H9 (cell line): ENCODE data around the gene PLCL1. TPM values are rescaled to one million over a fixed set of nuclear protein-coding genes. Genes with fewer than 3 reads are reported as not detected.

Experiments used
- DNase-seq: peaks from one replicate; pipeline ENCODE4 v3.0.0-alpha.2; 2017
- H2AFZ ChIP-seq: one replicate; pipeline ENCODE4 v1.6.1; 2013; ENCODE audit warnings: mild to moderate bottlenecking, low read length, control low read depth, moderate library complexity
- H2AK5ac ChIP-seq: 2 replicates; pipeline ENCODE4 v1.6.1; 2013; ENCODE audit warnings: low read length, control low read depth, mixed read lengths; ENCODE audit not compliant: insufficient read length
- H2BK120ac ChIP-seq: one replicate; pipeline ENCODE4 v1.6.1; 2013; ENCODE audit warnings: low read depth, mild to moderate bottlenecking, low read length, control low read depth, inconsistent platforms; ENCODE audit not compliant: poor library complexity, severe bottlenecking
- H2BK12ac ChIP-seq: 2 replicates; pipeline ENCODE4 v1.6.1; 2013; ENCODE audit warnings: low read length, control low read depth, mixed read lengths, low read depth; ENCODE audit not compliant: insufficient read length
- H2BK15ac ChIP-seq: 2 replicates; pipeline ENCODE4 v1.6.1; 2013; ENCODE audit warnings: low read depth, low read length, control low read depth
- H2BK20ac ChIP-seq: one replicate; pipeline ENCODE4 v1.6.1; 2013; ENCODE audit warnings: low read depth, mild to moderate bottlenecking, low read length, control low read depth, inconsistent platforms; ENCODE audit not compliant: poor library complexity, severe bottlenecking
- H2BK5ac ChIP-seq: 2 replicates; pipeline ENCODE4 v1.6.1; 2013; ENCODE audit warnings: low read length, control low read depth, mixed read lengths; ENCODE audit not compliant: insufficient read length
- H3K14ac ChIP-seq: 2 replicates; pipeline ENCODE4 v1.6.1; 2013; ENCODE audit warnings: low read length, control low read depth; ENCODE audit not compliant: insufficient read depth
- H3K18ac ChIP-seq: 2 replicates; pipeline ENCODE4 v1.6.1; 2013; ENCODE audit warnings: low read depth, mild to moderate bottlenecking, mixed read lengths, low read length, control low read depth; ENCODE audit not compliant: insufficient read length
- H3K23ac ChIP-seq: 2 replicates; pipeline ENCODE4 v1.6.1; 2013; ENCODE audit warnings: low read length, control low read depth, mixed read lengths, low read depth; ENCODE audit not compliant: insufficient read length
- H3K23me2 ChIP-seq: 2 replicates; pipeline ENCODE4 v1.6.1; 2013; ENCODE audit warnings: low read depth, mild to moderate bottlenecking, mixed read lengths, low read length, control low read depth; ENCODE audit not compliant: insufficient read length, poor library complexity, severe bottlenecking
- H3K27ac ChIP-seq: 2 replicates; pipeline ENCODE4 v1.5.1; 2013; ENCODE audit warnings: low read length, control low read depth, mixed read lengths, low read depth; ENCODE audit not compliant: insufficient read length
- H3K27me3 ChIP-seq: 2 replicates; pipeline ENCODE4 v1.6.1; 2013; ENCODE audit warnings: low read length, control low read depth, inconsistent platforms; ENCODE audit not compliant: insufficient read depth
- H3K4ac ChIP-seq: 2 replicates; pipeline ENCODE4 v1.6.1; 2013; ENCODE audit warnings: low read depth, mild to moderate bottlenecking, control low read depth, inconsistent platforms, low read length, moderate library complexity
- H3K4me1 ChIP-seq: 2 replicates; pipeline ENCODE4 v1.6.1; 2013; ENCODE audit warnings: low read length, control low read depth, inconsistent platforms; ENCODE audit not compliant: insufficient read depth
- H3K4me2 ChIP-seq: 2 replicates; pipeline ENCODE4 v1.6.1; 2013; ENCODE audit warnings: low read length, control low read depth, mixed read lengths; ENCODE audit not compliant: insufficient read length, insufficient read depth
- H3K56ac ChIP-seq: 2 replicates; pipeline ENCODE4 v1.6.1; 2013; ENCODE audit warnings: low read depth, mild to moderate bottlenecking, mixed read lengths, low read length, control low read depth; ENCODE audit not compliant: insufficient read length
- H3K79me1 ChIP-seq: 2 replicates; pipeline ENCODE4 v1.6.1; 2013; ENCODE audit warnings: low read depth, mild to moderate bottlenecking, moderate library complexity, low read length, control low read depth, inconsistent platforms; ENCODE audit not compliant: insufficient read depth, poor library complexity, severe bottlenecking
- H3K79me2 ChIP-seq: 2 replicates; pipeline ENCODE4 v1.6.1; 2013; ENCODE audit warnings: low read length, control low read depth, inconsistent platforms; ENCODE audit not compliant: insufficient read depth
- H3K9ac ChIP-seq: 2 replicates; pipeline ENCODE4 v1.6.1; 2013; ENCODE audit warnings: low read length, control low read depth, mixed read lengths; ENCODE audit not compliant: insufficient read length; ENCODE audit errors: extremely low read depth
- H3K9me3 ChIP-seq: one replicate; pipeline ENCODE4 v1.6.1; 2013; ENCODE audit warnings: low read depth, low read length, inconsistent platforms; ENCODE audit not compliant: control insufficient read depth
- H3T11ph ChIP-seq: one replicate; pipeline ENCODE4 v1.6.1; 2013; ENCODE audit warnings: mild to moderate bottlenecking, low read length, control low read depth, inconsistent platforms
- H4K20me1 ChIP-seq: one replicate; pipeline ENCODE4 v1.6.1; 2013; ENCODE audit not compliant: control insufficient read depth, insufficient read length, insufficient read depth
- H4K5ac ChIP-seq: 2 replicates; pipeline ENCODE4 v1.6.1; 2013; ENCODE audit warnings: low read depth, mild to moderate bottlenecking, mixed read lengths, low read length, control low read depth; ENCODE audit not compliant: insufficient read length
- H4K8ac ChIP-seq: replicated peaks from 2 replicates; pipeline ENCODE4 v1.6.1; 2013; ENCODE audit warnings: low read length, control low read depth, mixed read lengths, low read depth; ENCODE audit not compliant: insufficient read length
- H4K91ac ChIP-seq: 2 replicates; pipeline ENCODE4 v1.6.1; 2013; ENCODE audit warnings: low read depth, mild to moderate bottlenecking, moderate library complexity, mixed read lengths, low read length, control low read depth; ENCODE audit not compliant: insufficient read length
- H3K27ac Mint-ChIP-seq, 3 experiments: 2 replicates in 2 of 3; 3 replicates in 1 of 3; pipeline ENCODE4 v1.8.0; 2020 to 2021; ENCODE audit warnings: mixed read lengths in 3 of 3, mild to moderate bottlenecking in 1 of 3, moderate library complexity in 1 of 3
- H3K27me3 Mint-ChIP-seq: 2 replicates; pipeline ENCODE4 v1.8.0; 2021; ENCODE audit warnings: low read depth, mild to moderate bottlenecking, moderate library complexity, mixed read lengths
- H3K36me3 Mint-ChIP-seq, 3 experiments: 2 replicates in 2 of 3; 3 replicates in 1 of 3; pipeline ENCODE4 v1.8.0; 2020 to 2021; ENCODE audit warnings: low read depth in 3 of 3, mixed read lengths in 3 of 3; ENCODE audit not compliant: insufficient read depth in 1 of 3
- H3K4me1 Mint-ChIP-seq, 2 experiments: 2 replicates each; pipeline ENCODE4 v1.8.0; 2020; ENCODE audit warnings: mixed read lengths in 2 of 2
- H3K4me3 Mint-ChIP-seq, 2 experiments: 2 replicates in 1 of 2; 3 replicates in 1 of 2; pipeline ENCODE4 v1.8.0; 2020 to 2021; ENCODE audit warnings: mild to moderate bottlenecking in 2 of 2, mixed read lengths in 2 of 2, moderate library complexity in 1 of 2
- H3K9me3 Mint-ChIP-seq, 2 experiments: 2 replicates in 1 of 2; 3 replicates in 1 of 2; pipeline ENCODE4 v1.8.0; 2020; ENCODE audit warnings: mild to moderate bottlenecking in 2 of 2, mixed read lengths in 2 of 2, moderate library complexity in 1 of 2
- WGBS: extraction: QIAGEN DNeasy Blood & Tissue Kit; methylation state at CpG from one replicate; pipeline ENCODE4 v1.1.7; 2013; ENCODE audit warnings: missing lambda C conversion rate, low lambda C conversion rate, mixed read lengths; ENCODE audit not compliant: insufficient read length; ENCODE audit errors: extremely low coverage; 5-methylcytosine and 5-hydroxymethylcytosine counted together
- total RNA-seq: library from RNA; stranded (reverse); gene quantifications from 2 replicates; pipeline ENCODE4 v1.2.1, GENCODE V29; 2021
- TF ChIP-seq, protein P1 (sequence below): fragments of 200-600 bp; sonication (generic); conservative IDR thresholded peaks from 3 replicates; pipeline ENCODE4 v1.8.0; 2021; ENCODE audit warnings: antibody characterized with exemption, mild to moderate bottlenecking

Gene PLCL1
- total RNA-seq, 1 experiment from 2014 or later: 0.04 TPM

DNA sequence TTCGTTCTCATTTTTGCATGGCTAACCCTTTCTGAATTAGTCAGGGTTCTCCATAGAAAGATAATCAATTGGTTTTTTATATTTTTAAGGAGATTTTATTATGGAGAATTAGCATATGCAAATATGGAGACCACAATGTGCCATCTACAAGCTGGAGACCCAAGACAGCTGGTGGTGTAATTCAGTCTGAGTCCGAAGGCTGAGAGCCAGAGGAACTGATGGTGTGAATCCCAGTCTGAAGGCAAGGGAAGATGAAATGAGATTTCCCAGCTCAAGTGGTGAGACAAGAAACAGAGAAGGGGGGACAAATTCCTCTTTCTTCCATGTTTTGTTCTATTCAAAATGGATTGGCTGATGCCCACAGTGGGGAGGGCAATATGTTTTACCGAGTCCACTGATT is 80.7 kb downstream of the PLCL1 start:
- no CpG with 5 or more reads among the region's 3 CpGs for WGBS
- H3K4me3 Mint-ChIP-seq: no peak overlapping the region

More for the DNA sequence above, 80.7 kb downstream of the PLCL1 start:
- Histone ChIP-seq H2BK5ac (no peak overlapping the region), H3K4ac (no peak overlapping the region), H2AK5ac (no peak overlapping the region), H3K4me2 (no peak overlapping the region), H2BK12ac (no peak overlapping the region), H3K23ac (no peak overlapping the region), H3K23me2 (no peaks in the 10 kb centered on the region), H3K9ac (no peak overlapping the region), H2BK15ac (no peak overlapping the region), H3K79me2 (no peaks in the 10 kb centered on the region), H3K27me3 (no peaks in the 10 kb centered on the region), H3K9me3 (no peaks in the 10 kb centered on the region), H3K79me1 (no peaks in the 10 kb centered on the region), H2BK20ac (no peak overlapping the region), H4K5ac (no peak overlapping the region), H4K91ac (no peak overlapping the region), H3T11ph (no peak overlapping the region), H3K4me1 (no peaks in the 10 kb centered on the region; the same call in 1 of the 2 replicates), H3K27ac (no peak overlapping the region), H4K20me1 (no peaks in the 10 kb centered on the region), H4K8ac (no peak overlapping the region), H2AFZ (no peak overlapping the region), H3K56ac (no peak overlapping the region), H3K14ac (no peak overlapping the region), H3K18ac (no peak overlapping the region), H2BK120ac (no peak overlapping the region)
- no peaks in the 10 kb centered on the region for H3K27me3 Mint-ChIP-seq
- TF ChIP-seq, protein P1, sequence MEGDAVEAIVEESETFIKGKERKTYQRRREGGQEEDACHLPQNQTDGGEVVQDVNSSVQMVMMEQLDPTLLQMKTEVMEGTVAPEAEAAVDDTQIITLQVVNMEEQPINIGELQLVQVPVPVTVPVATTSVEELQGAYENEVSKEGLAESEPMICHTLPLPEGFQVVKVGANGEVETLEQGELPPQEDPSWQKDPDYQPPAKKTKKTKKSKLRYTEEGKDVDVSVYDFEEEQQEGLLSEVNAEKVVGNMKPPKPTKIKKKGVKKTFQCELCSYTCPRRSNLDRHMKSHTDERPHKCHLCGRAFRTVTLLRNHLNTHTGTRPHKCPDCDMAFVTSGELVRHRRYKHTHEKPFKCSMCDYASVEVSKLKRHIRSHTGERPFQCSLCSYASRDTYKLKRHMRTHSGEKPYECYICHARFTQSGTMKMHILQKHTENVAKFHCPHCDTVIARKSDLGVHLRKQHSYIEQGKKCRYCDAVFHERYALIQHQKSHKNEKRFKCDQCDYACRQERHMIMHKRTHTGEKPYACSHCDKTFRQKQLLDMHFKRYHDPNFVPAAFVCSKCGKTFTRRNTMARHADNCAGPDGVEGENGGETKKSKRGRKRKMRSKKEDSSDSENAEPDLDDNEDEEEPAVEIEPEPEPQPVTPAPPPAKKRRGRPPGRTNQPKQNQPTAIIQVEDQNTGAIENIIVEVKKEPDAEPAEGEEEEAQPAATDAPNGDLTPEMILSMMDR: no peak
- no peak overlapping the region for H3K27ac Mint-ChIP-seq
- H3K9me3 Mint-ChIP-seq: no peaks in the 10 kb centered on the region
- no peak for DNase-seq
- H3K36me3 Mint-ChIP-seq: no peaks in the 10 kb centered on the region
- peaks cover 6% of the 10 kb centered on the region in 2 experiments for H3K4me1 Mint-ChIP-seq
